ENCODE results near the gene PIAS4.

The PIAS4 gene

GRCh38 chr19:4007021-4007835 is at the start of gene PIAS4:
Gene PIAS4 (plus strand): TSS chr19:4007736. CDS start chr19:4007761, 25 bp downstream.
- peaks cover 9% of the 10 kb centered on the region for H3K4me1 ChIP-seq (ENCODE audit: insufficient read depth, insufficient read length)
- no peaks in the 10 kb centered on the region for H3K27me3 ChIP-seq (ENCODE audit: insufficient read depth, insufficient read length)
- TF ChIP-seq SUZ12 (IDR thresholded peaks at IDR 0.05; ENCODE audit: extremely low read depth, insufficient read depth, insufficient read length) (no peak), YY1 (IDR thresholded peaks at IDR 0.05; ENCODE audit: insufficient read depth, insufficient read length) (peak; percentile 78)
- H3K9me3 ChIP-seq (ENCODE audit: insufficient read depth, low read length) = no peaks in the 10 kb centered on the region
- H3K4me3 ChIP-seq (ENCODE audit: insufficient read length, low read depth) = peak within 1 kb of the TSS; percentile 99
- peaks cover 26% of the 10 kb centered on the region for H3K36me3 ChIP-seq (ENCODE audit: insufficient read depth, insufficient read length, low read length)
- H3K9ac ChIP-seq (ENCODE audit: insufficient read length, low read depth) = peak within 1 kb of the TSS; percentile 95
- DNase-seq (ENCODE audit: low read depth, low spot score) = peak; percentile 94

GRCh38 chr19:3958836-3959765 is 48.4 kb upstream of the PIAS4 start:
- DNase-seq (ENCODE audit: low read depth, low spot score) = no peak
- Histone ChIP-seq H3K27me3 (ENCODE audit: insufficient read depth, insufficient read length) (no peaks in the 10 kb centered on the region), H3K4me1 (ENCODE audit: insufficient read depth, insufficient read length) (peaks cover 2% of the 10 kb centered on the region), H3K4me3 (ENCODE audit: insufficient read length, low read depth) (no peak overlapping the region), H3K9me3 (ENCODE audit: insufficient read depth, low read length) (no peaks in the 10 kb centered on the region), H3K9ac (ENCODE audit: insufficient read length, low read depth) (no peak overlapping the region), H3K36me3 (ENCODE audit: insufficient read depth, insufficient read length, low read length) (peaks cover 85% of the 10 kb centered on the region)
- no peak for TF ChIP-seq SUZ12 (IDR thresholded peaks at IDR 0.05; ENCODE audit: extremely low read depth, insufficient read depth, insufficient read length)
- TF ChIP-seq ZNF274 (IDR thresholded peaks at IDR 0.05; ENCODE audit: low read depth, low read length) = no peak
- TF ChIP-seq YY1 (IDR thresholded peaks at IDR 0.05; ENCODE audit: insufficient read depth, insufficient read length) = no peak

- DNase-seq (ENCODE audit: low read depth, low spot score) = no peak
- no peak for TF ChIP-seq YY1 (IDR thresholded peaks at IDR 0.05; ENCODE audit: insufficient read depth, insufficient read length)
- no peak for TF ChIP-seq ZNF274 (IDR thresholded peaks at IDR 0.05; ENCODE audit: low read depth, low read length)
- TF ChIP-seq SUZ12 (IDR thresholded peaks at IDR 0.05; ENCODE audit: extremely low read depth, insufficient read depth, insufficient read length) = no peak
- Histone ChIP-seq H3K27me3 (ENCODE audit: insufficient read depth, insufficient read length) (no peaks in the 10 kb centered on the region), H3K9ac (ENCODE audit: insufficient read length, low read depth) (no peak overlapping the region), H3K36me3 (ENCODE audit: insufficient read depth, insufficient read length, low read length) (peaks cover 86% of the 10 kb centered on the region), H3K9me3 (ENCODE audit: insufficient read depth, low read length) (no peaks in the 10 kb centered on the region), H3K4me3 (ENCODE audit: insufficient read length, low read depth) (no peak overlapping the region), H3K4me1 (ENCODE audit: insufficient read depth, insufficient read length) (no peaks in the 10 kb centered on the region)
Measured at GRCh38 chr19:3959766-3960131, 47.8 kb upstream of the PIAS4 start.

GRCh38 chr19:3961007-3961406 is 46.5 kb upstream of the PIAS4 start:
- no peaks in the 10 kb centered on the region for H3K9me3 ChIP-seq (ENCODE audit: insufficient read depth, low read length)
- no peaks in the 10 kb centered on the region for H3K27me3 ChIP-seq (ENCODE audit: insufficient read depth, insufficient read length)
- H3K4me3 ChIP-seq (ENCODE audit: insufficient read length, low read depth) = no peak overlapping the region
- peaks cover 5% of the 10 kb centered on the region for H3K4me1 ChIP-seq (ENCODE audit: insufficient read depth, insufficient read length)
- no peak for DNase-seq (ENCODE audit: low read depth, low spot score)
- H3K36me3 ChIP-seq (ENCODE audit: insufficient read depth, insufficient read length, low read length) = peaks cover 90% of the 10 kb centered on the region
- peak overlapping the region; percentile 42 for H3K9ac ChIP-seq (ENCODE audit: insufficient read length, low read depth)
- TF ChIP-seq YY1 (IDR thresholded peaks at IDR 0.05; ENCODE audit: insufficient read depth, insufficient read length) (no peak), ZNF274 (IDR thresholded peaks at IDR 0.05; ENCODE audit: low read depth, low read length) (no peak), SUZ12 (IDR thresholded peaks at IDR 0.05; ENCODE audit: extremely low read depth, insufficient read depth, insufficient read length) (no peak)

- TF ChIP-seq SUZ12 (IDR thresholded peaks at IDR 0.05; ENCODE audit: extremely low read depth, insufficient read depth, insufficient read length) = no peak
- no peak for TF ChIP-seq YY1 (IDR thresholded peaks at IDR 0.05; ENCODE audit: insufficient read depth, insufficient read length)
- no peak for TF ChIP-seq ZNF274 (IDR thresholded peaks at IDR 0.05; ENCODE audit: low read depth, low read length)
Measured at GRCh38 chr19:3963458-3964255, 43.9 kb upstream of the PIAS4 start.

GRCh38 chr19:3964256-3965194 is 43.0 kb upstream of the PIAS4 start:
- Histone ChIP-seq H3K36me3 (ENCODE audit: insufficient read depth, insufficient read length, low read length) (peaks cover 89% of the 10 kb centered on the region), H3K27me3 (ENCODE audit: insufficient read depth, insufficient read length) (no peaks in the 10 kb centered on the region), H3K4me1 (ENCODE audit: insufficient read depth, insufficient read length) (peaks cover 17% of the 10 kb centered on the region), H3K9ac (ENCODE audit: insufficient read length, low read depth) (no peak overlapping the region), H3K9me3 (ENCODE audit: insufficient read depth, low read length) (no peaks in the 10 kb centered on the region), H3K4me3 (ENCODE audit: insufficient read length, low read depth) (no peak overlapping the region)
- no peak for DNase-seq (ENCODE audit: low read depth, low spot score)
- TF ChIP-seq SUZ12 (IDR thresholded peaks at IDR 0.05; ENCODE audit: extremely low read depth, insufficient read depth, insufficient read length) (no peak), YY1 (IDR thresholded peaks at IDR 0.05; ENCODE audit: insufficient read depth, insufficient read length) (no peak), ZNF274 (IDR thresholded peaks at IDR 0.05; ENCODE audit: low read depth, low read length) (no peak)

More at GRCh38 chr19:3963458-3964255, 43.9 kb upstream of the PIAS4 start:
- Histone ChIP-seq H3K27me3 (ENCODE audit: insufficient read depth, insufficient read length) (no peaks in the 10 kb centered on the region), H3K36me3 (ENCODE audit: insufficient read depth, insufficient read length, low read length) (peaks cover 92% of the 10 kb centered on the region), H3K4me3 (ENCODE audit: insufficient read length, low read depth) (no peak overlapping the region), H3K9me3 (ENCODE audit: insufficient read depth, low read length) (no peaks in the 10 kb centered on the region), H3K4me1 (ENCODE audit: insufficient read depth, insufficient read length) (peaks cover 16% of the 10 kb centered on the region), H3K9ac (ENCODE audit: insufficient read length, low read depth) (no peak overlapping the region)
- DNase-seq (ENCODE audit: low read depth, low spot score) = no peak

Data from NT2/D1 (cell line).